Measurements from ENCODE around the gene PHF24. TPM values are rescaled to one million over a fixed set of nuclear protein-coding genes. Genes with fewer than 3 reads are reported as not detected.

The PHF24 gene
- total RNA-seq, 1 experiment from 2014 or later: 0.47 TPM

DNA sequence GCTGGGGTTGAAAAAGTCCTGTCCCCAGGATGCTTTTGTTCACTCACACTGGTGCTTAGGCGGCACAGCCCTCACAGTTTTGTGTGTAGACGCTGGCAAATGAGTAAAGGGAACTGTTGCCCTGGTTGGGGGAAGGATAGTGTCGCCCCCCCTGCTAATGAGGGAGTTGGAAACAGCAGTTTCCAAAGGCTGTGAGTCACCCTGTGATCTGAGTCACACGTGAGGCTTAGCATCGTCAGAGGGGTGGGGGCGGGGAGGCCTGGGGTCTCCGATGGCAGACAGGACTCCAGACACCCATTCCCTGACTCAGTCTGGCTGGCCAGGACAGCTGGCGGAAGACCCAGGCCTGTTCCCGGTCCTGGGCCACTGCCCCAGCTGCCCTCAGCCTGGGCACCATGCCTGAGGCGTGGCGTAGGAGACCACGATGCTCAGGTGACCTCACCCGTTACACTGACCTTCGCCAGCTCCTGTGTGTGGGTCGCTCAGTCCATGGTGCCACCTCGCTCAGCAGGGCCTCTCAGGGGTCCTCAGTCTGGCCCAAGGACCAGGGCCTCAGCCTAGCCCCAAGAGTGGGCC, 34.4 kb downstream of the PHF24 start:
- ChIA-PET CTCF (interaction anchor here (5.7 kb wide), 1 partner anchor 93 kb away, joined by 83 read pairs; no protein-coding TSS in a partner anchor), RAD21 (ENCODE audit: low non-redundant PET in 1 of 2, low total read pairs in 2 of 2, uncharacterized antibody in 2 of 2, unreplicated experiment in 2 of 2) (interaction anchor here in 1 of 2 experiments (0.9 kb wide), 1 partner anchor 93 kb away, joined by 3 read pairs; no protein-coding TSS in a partner anchor), POLR2A (no interaction called here)
- peak overlapping the region; percentile 22 for H3K27ac ChIP-seq (ENCODE audit: low read depth, low read length)
- H3K27me3 ChIP-seq (ENCODE audit: insufficient read depth, low read length): no peaks in the 10 kb centered on the region
- BruUV-seq (replicated peaks): no TSS peak
- TF ChIP-seq, protein P1, sequence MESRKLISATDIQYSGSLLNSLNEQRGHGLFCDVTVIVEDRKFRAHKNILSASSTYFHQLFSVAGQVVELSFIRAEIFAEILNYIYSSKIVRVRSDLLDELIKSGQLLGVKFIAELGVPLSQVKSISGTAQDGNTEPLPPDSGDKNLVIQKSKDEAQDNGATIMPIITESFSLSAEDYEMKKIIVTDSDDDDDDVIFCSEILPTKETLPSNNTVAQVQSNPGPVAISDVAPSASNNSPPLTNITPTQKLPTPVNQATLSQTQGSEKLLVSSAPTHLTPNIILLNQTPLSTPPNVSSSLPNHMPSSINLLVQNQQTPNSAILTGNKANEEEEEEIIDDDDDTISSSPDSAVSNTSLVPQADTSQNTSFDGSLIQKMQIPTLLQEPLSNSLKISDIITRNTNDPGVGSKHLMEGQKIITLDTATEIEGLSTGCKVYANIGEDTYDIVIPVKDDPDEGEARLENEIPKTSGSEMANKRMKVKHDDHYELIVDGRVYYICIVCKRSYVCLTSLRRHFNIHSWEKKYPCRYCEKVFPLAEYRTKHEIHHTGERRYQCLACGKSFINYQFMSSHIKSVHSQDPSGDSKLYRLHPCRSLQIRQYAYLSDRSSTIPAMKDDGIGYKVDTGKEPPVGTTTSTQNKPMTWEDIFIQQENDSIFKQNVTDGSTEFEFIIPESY (IDR thresholded peaks at IDR 0.05; ENCODE audit: extremely low read depth, insufficient replicate concordance, low read length): no peak
- TF ChIP-seq POLR2AphosphoS5 (IDR thresholded peaks at IDR 0.05; ENCODE audit: low read depth, low read length) (0 out of 2 replicates have a peak, but pooled peaks have one; percentile 23), EGR1 (IDR thresholded peaks at IDR 0.05; ENCODE audit: low read depth) (no peak), TCF7L2 (IDR thresholded peaks at IDR 0.05; ENCODE audit: borderline replicate concordance, extremely low read depth, insufficient read depth, insufficient read length) (peak; percentile 59)
- TF ChIP-seq, protein P2, sequence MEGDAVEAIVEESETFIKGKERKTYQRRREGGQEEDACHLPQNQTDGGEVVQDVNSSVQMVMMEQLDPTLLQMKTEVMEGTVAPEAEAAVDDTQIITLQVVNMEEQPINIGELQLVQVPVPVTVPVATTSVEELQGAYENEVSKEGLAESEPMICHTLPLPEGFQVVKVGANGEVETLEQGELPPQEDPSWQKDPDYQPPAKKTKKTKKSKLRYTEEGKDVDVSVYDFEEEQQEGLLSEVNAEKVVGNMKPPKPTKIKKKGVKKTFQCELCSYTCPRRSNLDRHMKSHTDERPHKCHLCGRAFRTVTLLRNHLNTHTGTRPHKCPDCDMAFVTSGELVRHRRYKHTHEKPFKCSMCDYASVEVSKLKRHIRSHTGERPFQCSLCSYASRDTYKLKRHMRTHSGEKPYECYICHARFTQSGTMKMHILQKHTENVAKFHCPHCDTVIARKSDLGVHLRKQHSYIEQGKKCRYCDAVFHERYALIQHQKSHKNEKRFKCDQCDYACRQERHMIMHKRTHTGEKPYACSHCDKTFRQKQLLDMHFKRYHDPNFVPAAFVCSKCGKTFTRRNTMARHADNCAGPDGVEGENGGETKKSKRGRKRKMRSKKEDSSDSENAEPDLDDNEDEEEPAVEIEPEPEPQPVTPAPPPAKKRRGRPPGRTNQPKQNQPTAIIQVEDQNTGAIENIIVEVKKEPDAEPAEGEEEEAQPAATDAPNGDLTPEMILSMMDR (IDR thresholded peaks at IDR 0.05 in 2 of 3, conservative IDR thresholded peaks at IDR 0.05 in 1 of 3; ENCODE audit: borderline replicate concordance in 1 of 3, insufficient read depth in 1 of 3, low read depth in 2 of 3, low read length in 2 of 3): no peak
- TF ChIP-seq, protein P3, sequence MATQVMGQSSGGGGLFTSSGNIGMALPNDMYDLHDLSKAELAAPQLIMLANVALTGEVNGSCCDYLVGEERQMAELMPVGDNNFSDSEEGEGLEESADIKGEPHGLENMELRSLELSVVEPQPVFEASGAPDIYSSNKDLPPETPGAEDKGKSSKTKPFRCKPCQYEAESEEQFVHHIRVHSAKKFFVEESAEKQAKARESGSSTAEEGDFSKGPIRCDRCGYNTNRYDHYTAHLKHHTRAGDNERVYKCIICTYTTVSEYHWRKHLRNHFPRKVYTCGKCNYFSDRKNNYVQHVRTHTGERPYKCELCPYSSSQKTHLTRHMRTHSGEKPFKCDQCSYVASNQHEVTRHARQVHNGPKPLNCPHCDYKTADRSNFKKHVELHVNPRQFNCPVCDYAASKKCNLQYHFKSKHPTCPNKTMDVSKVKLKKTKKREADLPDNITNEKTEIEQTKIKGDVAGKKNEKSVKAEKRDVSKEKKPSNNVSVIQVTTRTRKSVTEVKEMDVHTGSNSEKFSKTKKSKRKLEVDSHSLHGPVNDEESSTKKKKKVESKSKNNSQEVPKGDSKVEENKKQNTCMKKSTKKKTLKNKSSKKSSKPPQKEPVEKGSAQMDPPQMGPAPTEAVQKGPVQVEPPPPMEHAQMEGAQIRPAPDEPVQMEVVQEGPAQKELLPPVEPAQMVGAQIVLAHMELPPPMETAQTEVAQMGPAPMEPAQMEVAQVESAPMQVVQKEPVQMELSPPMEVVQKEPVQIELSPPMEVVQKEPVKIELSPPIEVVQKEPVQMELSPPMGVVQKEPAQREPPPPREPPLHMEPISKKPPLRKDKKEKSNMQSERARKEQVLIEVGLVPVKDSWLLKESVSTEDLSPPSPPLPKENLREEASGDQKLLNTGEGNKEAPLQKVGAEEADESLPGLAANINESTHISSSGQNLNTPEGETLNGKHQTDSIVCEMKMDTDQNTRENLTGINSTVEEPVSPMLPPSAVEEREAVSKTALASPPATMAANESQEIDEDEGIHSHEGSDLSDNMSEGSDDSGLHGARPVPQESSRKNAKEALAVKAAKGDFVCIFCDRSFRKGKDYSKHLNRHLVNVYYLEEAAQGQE (IDR thresholded peaks at IDR 0.05; ENCODE audit: low read depth): no peak
- no peaks in the 10 kb centered on the region for H3K9me2 ChIP-seq (ENCODE audit: insufficient read depth)
- no peaks in the 10 kb centered on the region for H3K79me2 ChIP-seq (ENCODE audit: insufficient read depth, low read length)
- H3K4me3 ChIP-seq (replicated peaks in 1 of 2; ENCODE audit: low read depth in 1 of 2, low read length in 2 of 2): peak overlapping the region in 1 of 2 experiments; percentile 51; a peak in 3 of 4 replicates
- H3K36me3 ChIP-seq (ENCODE audit: control insufficient read depth in 1 of 2, insufficient read depth in 2 of 2, low read length in 2 of 2): 0 out of 4 replicates have a peak, but pooled peaks cover 0 to 2% of the 10 kb centered on the region in 2 experiments
- peak overlapping the region; percentile 78 for H3K4me2 ChIP-seq (ENCODE audit: low read length)
- ATAC-seq: no peak
- no peak overlapping the region for H2AFZ ChIP-seq (ENCODE audit: low read depth, low read length, poor library complexity, severe bottlenecking)
- no peaks in the 10 kb centered on the region for H4K20me1 ChIP-seq (ENCODE audit: insufficient read depth)
- intact Hi-C loops (cut with micrococcal nuclease): loop anchor here (5.0 kb wide), 1 partner anchor 105 kb away; the partner anchor contains the start of gene PIGO
- peak; percentile 22 for DNase-seq (ENCODE audit: low read depth, low spot score)
- peak overlapping the region; percentile 47 for H3K9ac ChIP-seq (ENCODE audit: low read length)
- peaks cover 21 to 61% of the 10 kb centered on the region in 2 experiments for H3K4me1 ChIP-seq (ENCODE audit: control insufficient read depth in 1 of 2, insufficient read depth in 2 of 2, low read length in 2 of 2)
- no peaks in the 10 kb centered on the region for H3K9me3 ChIP-seq (ENCODE audit: control insufficient read depth in 1 of 2, insufficient read depth in 1 of 2, low read depth in 1 of 2, low read length in 2 of 2)
